Skeletal muscle tissue (tissue), 4 donors: ENCODE data around the gene CFAP61. TPM values are rescaled to one million over a fixed set of nuclear protein-coding genes. Genes with fewer than 3 reads are reported as not detected.

Experiments used
- H3K27ac ChIP-seq: one replicate; pipeline ENCODE4 v1.7.0; 2013; ENCODE audit warnings: mild to moderate bottlenecking, low read depth, low read length, inconsistent platforms
- H3K27me3 ChIP-seq, 3 donors: one replicate each; pipeline ENCODE4 v1.7.0; 2013; ENCODE audit warnings: low read length in 3 of 3; ENCODE audit not compliant: control insufficient read depth in 3 of 3, insufficient read depth in 3 of 3
- H3K36me3 ChIP-seq, 3 donors: one replicate each; pipeline ENCODE4 v1.7.0; 2013; ENCODE audit warnings: low read length in 3 of 3; ENCODE audit not compliant: control insufficient read depth in 3 of 3, insufficient read depth in 3 of 3
- H3K4me1 ChIP-seq, 3 donors: one replicate each; pipeline ENCODE4 v1.7.0; 2013; ENCODE audit warnings: low read length in 3 of 3, mild to moderate bottlenecking in 3 of 3; ENCODE audit not compliant: control insufficient read depth in 3 of 3, insufficient read depth in 3 of 3
- H3K4me3 ChIP-seq, 3 donors: one replicate each; pipeline ENCODE4 v1.7.0; 2013; ENCODE audit warnings: low read length in 3 of 3
- H3K9ac ChIP-seq, 3 donors: one replicate each; pipeline ENCODE4 v1.7.0; 2013; ENCODE audit warnings: low read length in 3 of 3, mild to moderate bottlenecking in 3 of 3, moderate library complexity in 2 of 3, low read depth in 1 of 3
- H3K9me3 ChIP-seq, 3 donors: one replicate each; pipeline ENCODE4 v1.7.0; 2013; ENCODE audit warnings: low read length in 3 of 3; ENCODE audit not compliant: control insufficient read depth in 3 of 3
- total RNA-seq: library from RNA; depleted of rRNA; stranded (reverse); fragments of >200 nt; gene quantifications from one replicate; pipeline ENCODE4 v1.2.3, GENCODE V29; 2014
- donor health status: Osteomylitis.

The CFAP61 gene
- total RNA-seq, 1 donor from 2014 or later = 1.0 TPM

DNA sequence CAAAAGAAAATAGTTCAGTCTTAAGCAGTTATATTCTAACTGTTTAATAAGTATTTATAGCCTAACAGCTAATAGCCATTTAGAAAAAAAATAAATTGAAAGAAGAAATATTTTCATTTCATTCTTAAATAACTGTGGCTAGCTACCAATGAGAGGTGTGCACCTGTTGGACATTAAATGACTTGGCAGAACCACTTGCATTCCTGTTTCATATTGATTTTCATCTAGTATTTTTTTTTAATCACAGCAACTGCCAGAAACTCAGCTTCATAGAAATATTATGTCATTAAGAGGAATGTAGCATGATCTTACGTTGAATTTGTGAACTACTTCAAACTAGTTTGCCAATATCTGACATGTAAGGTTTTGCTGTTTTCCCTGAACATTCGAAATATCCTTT is 25.0 kb upstream of the CFAP61 start:
- no peak overlapping the region for H3K9ac ChIP-seq
- H3K27ac ChIP-seq = no peak overlapping the region
- H3K27me3 ChIP-seq = no peaks in the 10 kb centered on the region
- no peak overlapping the region for H3K4me3 ChIP-seq
- H3K36me3 ChIP-seq = peaks cover 2 to 11% (median 4%) of the 10 kb centered on the region in 3 donors
- peaks cover 0 to 6% (median 2%) of the 10 kb centered on the region in 3 donors for H3K4me1 ChIP-seq
- no peaks in the 10 kb centered on the region for H3K9me3 ChIP-seq

DNA sequence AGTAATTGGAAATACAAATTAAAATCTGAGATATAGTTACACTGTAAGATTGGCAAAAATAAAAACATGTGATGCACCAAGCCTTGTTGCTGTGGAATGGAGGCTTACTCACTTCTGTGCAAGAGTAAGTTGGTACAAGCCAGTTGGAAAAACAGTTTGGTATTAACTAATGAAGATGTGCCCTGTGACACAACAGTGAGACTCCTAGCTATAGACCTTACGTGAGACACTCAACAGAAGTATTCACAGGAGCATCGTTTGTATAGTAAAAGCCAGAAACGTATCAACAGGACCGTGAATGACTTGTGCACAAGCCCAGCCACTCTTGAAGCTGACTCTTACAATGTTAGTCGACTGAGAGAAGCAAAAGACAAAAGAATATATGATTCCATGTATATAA is 20.5 kb upstream of the CFAP61 start:
- no peak overlapping the region for H3K4me3 ChIP-seq
- H3K9me3 ChIP-seq = no peaks in the 10 kb centered on the region
- H3K9ac ChIP-seq = no peak overlapping the region
- no peak overlapping the region for H3K27ac ChIP-seq
- H3K27me3 ChIP-seq = no peaks in the 10 kb centered on the region
- peaks cover 15 to 34% (median 32%) of the 10 kb centered on the region in 3 donors for H3K36me3 ChIP-seq
- H3K4me1 ChIP-seq = peaks cover 0 to 3% (median 2%) of the 10 kb centered on the region in 3 donors

DNA sequence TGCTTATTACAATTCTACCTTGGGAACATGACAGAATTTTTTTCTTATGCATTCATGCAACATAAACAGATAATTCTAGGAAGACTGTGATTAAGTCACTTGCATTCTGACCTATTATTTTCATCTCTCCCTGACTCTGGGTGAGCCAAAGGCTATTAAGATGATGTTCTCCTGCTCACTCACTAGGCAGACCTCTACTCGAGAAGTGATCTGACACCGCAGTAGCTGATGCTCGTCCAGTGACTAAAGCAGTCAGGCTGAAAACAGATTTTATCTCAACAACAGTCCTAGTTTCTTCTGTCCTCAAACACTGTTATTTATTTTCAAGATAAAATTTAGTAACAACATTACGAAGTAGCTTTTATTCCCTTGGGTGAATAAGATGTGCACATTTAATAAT is 17.8 kb upstream of the CFAP61 start:
- Histone ChIP-seq H3K9ac (no peak overlapping the region), H3K9me3 (no peaks in the 10 kb centered on the region), H3K36me3 (peaks cover 37 to 61% (median 53%) of the 10 kb centered on the region in 3 donors), H3K27ac (no peak overlapping the region), H3K27me3 (no peaks in the 10 kb centered on the region), H3K4me1 (no peaks in the 10 kb centered on the region), H3K4me3 (no peak overlapping the region)

DNA sequence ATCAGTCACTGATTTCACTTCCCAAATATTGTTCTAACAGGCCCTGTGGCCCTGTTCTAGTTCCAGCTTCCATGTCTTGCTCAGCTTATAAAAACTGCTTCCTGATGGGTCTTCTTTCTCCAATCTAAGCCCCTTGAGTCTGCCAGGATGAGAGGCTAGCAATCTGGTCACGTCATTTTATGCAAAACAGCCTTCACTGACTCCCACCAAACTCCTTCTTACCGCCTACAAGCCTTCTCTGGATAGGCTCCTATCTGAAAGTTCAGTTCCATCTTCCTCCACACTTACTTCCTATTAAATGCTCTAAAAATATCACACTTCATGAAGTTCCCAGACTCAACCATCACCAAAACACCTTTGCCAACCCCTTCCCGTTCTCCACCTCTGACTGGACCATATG is 15.6 kb upstream of the CFAP61 start:
- no peaks in the 10 kb centered on the region for H3K9me3 ChIP-seq
- no peak overlapping the region for H3K27ac ChIP-seq
- no peak overlapping the region for H3K9ac ChIP-seq
- no peaks in the 10 kb centered on the region for H3K4me1 ChIP-seq
- no peaks in the 10 kb centered on the region for H3K27me3 ChIP-seq
- no peak overlapping the region for H3K4me3 ChIP-seq
- H3K36me3 ChIP-seq = peaks cover 53 to 81% (median 72%) of the 10 kb centered on the region in 3 donors

DNA sequence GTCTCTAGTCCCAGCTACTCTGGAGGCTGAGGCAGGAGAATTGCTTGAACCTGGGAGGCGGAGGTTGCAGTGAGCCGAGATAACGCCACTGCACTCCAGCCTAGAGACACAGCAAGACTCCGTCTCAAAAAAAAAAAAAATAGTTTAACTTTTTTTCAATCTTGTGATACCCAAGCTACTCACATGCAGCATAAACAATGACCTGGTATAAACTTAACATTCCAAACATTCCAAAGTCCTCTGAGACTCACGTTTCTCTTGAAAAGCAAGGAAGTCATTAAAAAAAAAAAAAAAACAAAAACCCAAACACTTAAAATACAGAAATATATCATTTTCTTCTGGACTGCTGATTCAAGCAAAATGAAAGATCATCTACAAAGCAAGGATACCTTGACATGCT is 14.4 kb upstream of the CFAP61 start:
- H3K27me3 ChIP-seq = no peaks in the 10 kb centered on the region
- no peak overlapping the region for H3K27ac ChIP-seq
- peaks cover 57 to 81% (median 78%) of the 10 kb centered on the region in 3 donors for H3K36me3 ChIP-seq
- no peaks in the 10 kb centered on the region for H3K9me3 ChIP-seq
- H3K9ac ChIP-seq = no peak overlapping the region
- no peaks in the 10 kb centered on the region for H3K4me1 ChIP-seq
- H3K4me3 ChIP-seq = no peak overlapping the region

DNA sequence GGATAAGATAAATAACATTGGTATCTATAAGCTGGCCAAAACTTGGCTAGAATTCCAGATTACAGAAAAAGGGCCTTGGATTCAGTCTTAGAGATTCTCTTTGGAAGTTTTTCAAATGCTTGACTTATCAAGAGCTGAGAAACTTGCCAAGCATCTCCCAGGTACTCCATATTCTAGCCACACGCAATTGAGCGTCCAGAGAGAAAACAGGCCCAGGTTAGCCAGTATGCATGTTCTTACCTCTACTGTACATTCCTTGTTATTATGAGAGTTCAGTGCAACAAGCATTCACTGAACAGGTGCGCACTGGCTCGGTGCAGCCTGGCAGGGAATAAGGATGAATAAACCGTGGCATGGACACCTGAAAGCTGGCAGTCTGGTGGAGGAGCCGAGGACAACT is 13.7 kb upstream of the CFAP61 start:
- Histone ChIP-seq H3K4me3 (no peak overlapping the region), H3K9ac (no peak overlapping the region), H3K4me1 (no peaks in the 10 kb centered on the region), H3K36me3 (peaks cover 60 to 83% (median 82%) of the 10 kb centered on the region in 3 donors), H3K9me3 (no peaks in the 10 kb centered on the region), H3K27me3 (no peaks in the 10 kb centered on the region), H3K27ac (no peak overlapping the region)

DNA sequence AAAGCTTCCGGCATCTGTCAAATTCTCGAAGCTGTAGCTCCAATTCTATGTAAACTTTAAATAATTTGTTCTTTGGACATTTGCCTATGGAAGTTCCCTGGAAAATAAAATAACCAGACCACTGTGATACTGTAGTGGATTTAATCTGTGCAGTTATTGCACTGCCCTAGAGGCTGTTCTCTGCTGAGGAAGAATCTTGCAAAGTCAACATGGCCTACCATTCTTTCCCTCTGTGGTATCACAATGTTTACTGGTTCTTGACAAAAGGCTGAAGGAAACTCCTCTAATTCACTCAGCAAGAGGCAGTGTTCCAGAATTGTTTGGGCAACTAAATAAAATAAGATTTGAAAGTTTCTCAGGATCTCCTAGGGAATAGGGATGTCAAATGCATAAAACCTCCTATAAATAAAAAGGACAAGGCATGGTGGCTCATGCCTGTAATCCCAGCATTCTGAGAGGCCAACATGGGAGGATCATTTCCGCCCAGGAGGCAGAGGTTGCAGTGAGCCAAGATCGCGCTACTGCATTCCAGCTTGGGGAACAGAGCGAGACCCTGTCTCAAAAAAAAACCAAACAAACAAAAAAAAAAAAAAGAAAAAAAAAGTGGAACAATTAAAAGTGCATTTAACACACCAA is 12.5 kb upstream of the CFAP61 start:
- Histone ChIP-seq H3K36me3 (peaks cover 65 to 88% (median 87%) of the 10 kb centered on the region in 3 donors), H3K4me3 (no peak overlapping the region), H3K9me3 (no peaks in the 10 kb centered on the region), H3K9ac (no peak overlapping the region), H3K27me3 (no peaks in the 10 kb centered on the region), H3K27ac (no peak overlapping the region), H3K4me1 (no peaks in the 10 kb centered on the region)

DNA sequence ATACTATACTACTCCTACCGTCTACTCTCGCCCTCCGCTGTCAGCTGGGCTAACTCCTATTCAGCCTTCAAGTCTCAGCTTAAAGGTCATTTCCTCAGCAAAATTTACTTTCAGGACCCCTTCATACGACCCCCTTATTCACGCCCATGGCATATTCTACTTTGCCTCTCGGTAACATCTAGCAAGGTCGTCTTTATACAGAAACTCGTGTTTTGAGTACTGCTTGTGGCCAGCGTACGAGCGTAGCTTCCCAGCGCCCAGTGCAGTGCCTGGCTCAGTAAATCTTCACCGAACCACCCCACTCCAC is 612 bp upstream of the CFAP61 start:
- Histone ChIP-seq H3K27me3 (no peaks in the 10 kb centered on the region), H3K4me1 (peaks cover 5 to 12% (median 11%) of the 10 kb centered on the region in 3 donors), H3K9me3 (no peaks in the 10 kb centered on the region), H3K27ac (peak overlapping the region; percentile 89), H3K4me3 (peak overlapping the region; percentile 95 to 98 (median 95)), H3K9ac (peak overlapping the region; percentile 87 to 96 (median 95)), H3K36me3 (peaks cover 25 to 37% (median 34%) of the 10 kb centered on the region in 3 donors)

DNA sequence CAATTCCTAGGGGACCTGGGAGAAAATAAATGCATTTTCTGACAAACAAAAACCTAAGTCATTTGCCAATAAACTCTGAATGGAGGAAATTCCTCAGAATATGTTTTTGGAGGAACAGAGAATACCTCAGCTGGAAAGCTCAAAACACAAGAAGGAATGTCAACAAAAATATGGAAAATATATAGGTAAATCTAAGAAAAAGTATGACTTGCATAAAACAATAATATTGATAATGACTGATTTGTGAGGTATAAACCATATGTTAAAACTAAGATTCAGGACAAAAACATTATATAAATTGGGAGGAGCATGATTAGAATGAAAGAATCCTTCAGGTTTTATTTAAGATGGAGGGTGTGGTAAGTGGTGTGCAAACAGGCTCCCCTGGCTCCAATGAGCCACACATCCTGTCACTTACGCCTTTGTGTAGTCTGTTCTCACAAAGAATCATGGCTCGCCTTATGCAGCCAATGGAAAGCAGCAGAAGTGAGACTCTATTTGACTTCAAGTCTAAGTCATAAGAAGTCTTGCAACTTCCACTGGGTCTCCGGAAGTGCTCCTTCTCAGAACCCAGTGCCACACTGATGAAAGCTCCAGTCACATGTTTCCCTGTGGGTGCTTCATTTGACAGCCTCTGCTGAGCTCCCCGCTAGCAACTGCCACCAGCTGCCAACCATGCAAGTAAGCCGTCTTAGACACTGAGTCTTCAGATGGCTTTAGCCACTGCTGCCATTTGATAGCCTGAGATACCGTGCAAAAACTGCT is 8.1 kb downstream of the CFAP61 start:
- Histone ChIP-seq H3K4me3 (no peak overlapping the region), H3K4me1 (no peaks in the 10 kb centered on the region), H3K9me3 (no peaks in the 10 kb centered on the region), H3K27me3 (no peaks in the 10 kb centered on the region), H3K36me3 (no peaks in the 10 kb centered on the region), H3K27ac (no peak overlapping the region), H3K9ac (no peak overlapping the region)

DNA sequence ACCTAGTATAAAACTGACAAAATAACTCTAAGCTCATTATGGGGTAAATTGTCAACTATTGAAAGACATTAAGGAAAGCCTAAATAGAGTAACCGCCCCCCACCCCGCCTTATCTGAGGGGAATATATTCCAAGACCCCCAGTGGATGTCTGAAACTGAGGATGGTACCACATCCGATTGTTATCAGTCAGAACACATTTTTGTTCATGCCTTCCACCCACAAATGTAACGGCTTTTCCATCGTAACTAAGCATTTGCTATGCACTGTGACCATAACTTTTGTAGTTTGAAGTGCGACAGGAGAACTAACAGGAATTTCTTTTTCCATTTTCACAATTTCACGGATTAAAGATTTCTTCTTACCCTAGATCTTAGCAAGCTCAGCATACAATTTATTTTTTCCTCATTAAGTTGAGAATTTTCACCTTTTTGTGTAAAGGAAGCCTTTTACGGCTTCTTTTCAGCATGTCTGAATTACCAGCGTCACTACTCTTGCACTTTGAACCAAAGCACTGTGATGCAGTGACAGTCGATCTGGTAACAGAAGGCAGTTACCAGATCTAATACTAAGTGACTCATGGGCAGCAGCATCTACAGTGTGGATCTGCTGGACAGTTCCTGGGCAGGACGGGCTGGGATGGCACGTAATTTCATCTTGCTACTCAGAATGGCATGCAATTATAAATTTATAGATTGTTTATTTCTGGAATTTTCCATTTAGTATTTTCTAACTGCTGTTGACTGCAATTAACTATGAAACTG is 11.8 kb downstream of the CFAP61 start:
- H3K4me3 ChIP-seq = no peak overlapping the region
- H3K36me3 ChIP-seq = no peaks in the 10 kb centered on the region
- no peak overlapping the region for H3K9ac ChIP-seq
- H3K27me3 ChIP-seq = no peaks in the 10 kb centered on the region
- no peaks in the 10 kb centered on the region for H3K9me3 ChIP-seq
- no peak overlapping the region for H3K27ac ChIP-seq
- H3K4me1 ChIP-seq = no peaks in the 10 kb centered on the region
